Measurements from ENCODE around the gene CFAP410.

DNA sequence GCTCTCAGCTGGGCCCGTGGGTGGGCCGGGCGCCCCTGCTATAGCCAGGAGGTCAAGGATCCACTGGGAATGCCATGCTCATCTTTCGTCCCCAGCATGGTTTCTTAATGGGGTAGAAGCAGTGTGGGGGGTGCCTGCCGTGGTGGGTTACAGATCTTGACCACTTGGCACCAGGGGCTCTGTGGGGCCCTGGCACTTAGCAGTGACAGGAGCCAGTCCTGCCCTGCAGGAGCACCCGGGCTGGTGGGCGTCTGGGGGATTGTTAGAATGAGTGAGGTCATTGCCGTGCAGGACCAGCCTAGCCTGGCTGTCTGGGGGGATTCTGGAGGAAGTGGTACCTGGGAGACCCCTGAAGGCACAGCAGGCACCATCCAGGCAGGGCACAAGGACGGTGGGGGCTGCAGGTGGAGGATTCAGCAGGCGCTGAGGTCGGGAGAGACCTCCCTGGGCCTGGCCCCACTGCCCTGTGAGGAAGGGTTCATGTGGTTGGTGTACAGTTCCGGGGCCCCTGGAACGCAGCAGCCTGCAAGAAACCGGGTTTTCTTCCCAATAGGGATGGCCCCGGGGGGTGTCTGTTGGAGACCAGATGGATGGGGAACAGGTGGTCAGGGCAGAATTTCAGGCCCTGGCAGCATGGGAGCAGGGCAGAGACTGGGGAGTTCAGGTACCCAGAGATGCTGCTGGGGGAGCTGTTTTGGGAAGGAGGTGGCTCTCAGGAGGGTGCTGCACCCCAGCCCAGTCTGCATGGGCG lies 48.7 kb downstream of the CFAP410 start:
- TF ChIP-seq, protein P1, sequence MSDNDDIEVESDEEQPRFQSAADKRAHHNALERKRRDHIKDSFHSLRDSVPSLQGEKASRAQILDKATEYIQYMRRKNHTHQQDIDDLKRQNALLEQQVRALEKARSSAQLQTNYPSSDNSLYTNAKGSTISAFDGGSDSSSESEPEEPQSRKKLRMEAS (IDR thresholded peaks at IDR 0.05; ENCODE audit: low read depth, low read length) = no peak
- TF ChIP-seq, protein P2, sequence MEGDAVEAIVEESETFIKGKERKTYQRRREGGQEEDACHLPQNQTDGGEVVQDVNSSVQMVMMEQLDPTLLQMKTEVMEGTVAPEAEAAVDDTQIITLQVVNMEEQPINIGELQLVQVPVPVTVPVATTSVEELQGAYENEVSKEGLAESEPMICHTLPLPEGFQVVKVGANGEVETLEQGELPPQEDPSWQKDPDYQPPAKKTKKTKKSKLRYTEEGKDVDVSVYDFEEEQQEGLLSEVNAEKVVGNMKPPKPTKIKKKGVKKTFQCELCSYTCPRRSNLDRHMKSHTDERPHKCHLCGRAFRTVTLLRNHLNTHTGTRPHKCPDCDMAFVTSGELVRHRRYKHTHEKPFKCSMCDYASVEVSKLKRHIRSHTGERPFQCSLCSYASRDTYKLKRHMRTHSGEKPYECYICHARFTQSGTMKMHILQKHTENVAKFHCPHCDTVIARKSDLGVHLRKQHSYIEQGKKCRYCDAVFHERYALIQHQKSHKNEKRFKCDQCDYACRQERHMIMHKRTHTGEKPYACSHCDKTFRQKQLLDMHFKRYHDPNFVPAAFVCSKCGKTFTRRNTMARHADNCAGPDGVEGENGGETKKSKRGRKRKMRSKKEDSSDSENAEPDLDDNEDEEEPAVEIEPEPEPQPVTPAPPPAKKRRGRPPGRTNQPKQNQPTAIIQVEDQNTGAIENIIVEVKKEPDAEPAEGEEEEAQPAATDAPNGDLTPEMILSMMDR (IDR thresholded peaks at IDR 0.05; ENCODE audit: low read depth, low read length) = no peak
- TF ChIP-seq POLR2A (IDR thresholded peaks at IDR 0.05; ENCODE audit: extremely low read depth, insufficient read length) = no peak
- no peak for TF ChIP-seq MYC (IDR thresholded peaks at IDR 0.05; ENCODE audit: low read depth, low read length)
